ENCODE data around the gene MTOR.
"Not testable (repeated sequence)": the region's sequence is repeated elsewhere in the genome, so short reads cannot be mapped to it uniquely, and the experiment has no call there.

The MTOR gene

DNA sequence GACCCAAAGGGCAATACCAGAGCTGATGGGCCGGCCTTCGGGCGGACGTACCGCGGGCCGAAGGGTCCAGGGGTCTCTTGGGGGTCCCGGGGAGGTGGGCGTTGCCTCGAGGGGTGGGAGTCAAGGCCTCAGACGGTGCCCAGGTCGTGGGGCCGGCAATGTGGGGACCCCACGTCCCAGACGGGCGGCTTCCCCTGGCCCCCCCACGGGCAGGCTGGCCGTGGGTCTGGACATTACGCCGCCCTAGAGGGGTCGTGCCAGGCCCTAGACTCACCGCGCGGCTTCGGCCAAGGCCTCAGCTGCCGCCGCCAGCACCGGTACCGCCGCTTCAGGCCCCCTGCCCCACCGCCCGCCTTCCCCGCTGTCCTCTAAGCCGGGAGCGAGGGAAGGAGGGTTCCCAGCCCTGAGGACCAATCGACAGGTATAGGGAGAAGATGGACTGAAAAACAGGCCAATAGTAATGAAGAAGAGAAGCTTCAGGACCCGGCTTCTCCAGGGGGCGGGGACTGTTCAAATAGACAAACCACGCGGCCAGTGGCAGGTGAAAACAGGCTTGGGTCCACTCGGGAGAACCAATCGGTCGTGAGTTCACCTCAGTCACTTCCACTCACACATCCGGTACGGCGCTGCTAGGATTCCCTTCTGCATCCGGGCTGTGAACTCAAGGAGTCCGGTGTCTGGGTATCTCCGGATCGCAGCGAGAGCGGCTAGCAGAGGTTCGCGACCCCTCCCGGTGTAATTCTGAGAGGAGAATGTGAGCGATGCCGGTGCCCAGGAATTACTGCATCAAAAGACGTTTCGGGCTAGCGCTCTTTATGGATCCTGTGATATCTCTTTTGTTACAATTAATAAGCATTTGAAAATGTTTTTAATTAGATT is at the start of gene MTOR:
Gene MTOR, minus strand, starts transcription at position 381 of the 879 bp plus-strand sequence. CDS start 3,142 bp downstream, outside the sequence.
- peak; percentile 99 for DNase-seq (ENCODE audit: low spot score)

DNA sequence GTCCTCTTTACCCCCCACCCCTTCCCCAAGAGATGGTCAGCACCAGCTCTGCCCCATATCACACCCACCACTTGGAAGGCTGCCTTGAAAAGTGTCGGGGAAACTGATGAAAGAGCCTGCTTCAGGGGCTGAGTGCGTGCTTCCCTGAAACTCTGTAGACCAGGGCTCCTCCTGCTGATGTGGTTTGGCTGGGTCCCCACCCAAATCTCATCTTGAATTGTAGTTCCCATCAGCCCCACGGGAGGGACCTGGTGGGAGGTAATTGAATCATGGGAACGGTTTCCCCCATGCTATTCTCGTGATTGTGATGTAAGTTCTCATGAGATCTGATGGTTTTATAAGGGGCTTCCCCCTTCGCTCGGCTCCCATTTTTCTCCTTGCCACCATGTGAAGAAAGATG is 47.0 kb upstream of the MTOR start:
- no peak for DNase-seq (ENCODE audit: low spot score)

DNA sequence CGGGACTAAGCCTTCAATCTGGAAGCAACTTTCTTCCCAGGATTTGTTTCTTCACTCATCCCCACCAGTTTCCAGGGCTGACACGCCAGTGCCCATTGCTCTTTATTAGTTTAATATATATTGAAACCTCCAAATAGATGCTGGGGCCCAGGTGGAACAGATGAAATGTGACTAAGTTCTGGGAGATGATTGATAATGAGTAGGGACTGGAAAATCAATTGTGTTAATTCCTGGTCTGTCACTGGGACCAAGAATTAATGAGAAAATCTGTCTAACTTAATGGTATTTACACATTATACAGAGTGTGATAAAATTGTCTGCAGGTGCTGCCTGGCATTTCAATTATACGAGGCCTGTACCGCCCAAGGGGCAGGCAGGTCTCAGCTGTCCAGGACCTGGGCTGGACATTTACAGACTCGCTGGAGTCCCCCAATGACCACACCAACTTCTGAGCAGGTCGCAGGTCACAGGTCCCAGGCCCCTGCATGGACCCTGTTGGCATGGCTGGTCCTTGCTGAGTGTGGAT is 46.4 kb upstream of the MTOR start:
- no peak for DNase-seq (ENCODE audit: low spot score)

DNA sequence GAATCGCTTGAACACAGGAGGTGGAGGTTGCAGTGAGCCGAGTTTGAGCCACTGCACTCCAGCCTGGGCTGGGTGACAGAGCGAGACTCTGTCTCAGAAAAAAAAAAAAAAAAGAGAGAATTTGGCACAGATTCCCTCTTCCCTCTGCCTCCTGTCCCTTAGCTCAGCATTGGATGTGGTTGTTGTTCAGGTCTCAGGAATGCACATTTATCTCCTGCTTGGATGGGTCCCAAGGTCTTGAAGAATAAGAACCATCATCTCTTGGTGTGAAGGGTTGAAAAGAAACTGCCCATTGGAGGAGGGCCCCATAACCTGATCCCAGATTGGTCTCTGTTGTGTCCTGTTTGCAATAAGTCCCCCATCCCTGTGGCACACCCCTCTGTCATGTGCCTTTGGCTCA is 45.5 kb upstream of the MTOR start:
- no peak for DNase-seq (ENCODE audit: low spot score)

DNA sequence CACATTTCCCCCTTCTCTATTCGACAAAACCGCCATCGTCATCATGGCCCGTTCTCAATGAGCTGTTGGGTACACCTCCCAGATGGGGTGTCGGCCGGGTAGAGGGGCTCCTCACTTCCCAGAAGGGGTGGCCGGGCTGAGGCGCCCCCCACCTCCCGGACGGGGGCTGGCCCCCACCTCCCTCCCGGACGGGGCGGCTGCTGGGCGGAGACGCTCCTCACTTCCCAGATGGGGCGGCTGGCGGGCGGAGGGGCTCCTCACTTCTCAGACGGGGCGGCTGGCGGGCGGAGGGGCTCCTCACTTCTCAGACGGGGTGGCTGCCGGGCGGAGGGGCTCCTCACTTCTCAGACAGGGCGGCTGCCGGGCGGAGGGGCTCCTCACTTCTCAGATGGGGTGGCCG is 43.2 kb upstream of the MTOR start:
- DNase-seq (ENCODE audit: low spot score) = not testable (repeated sequence)

DNA sequence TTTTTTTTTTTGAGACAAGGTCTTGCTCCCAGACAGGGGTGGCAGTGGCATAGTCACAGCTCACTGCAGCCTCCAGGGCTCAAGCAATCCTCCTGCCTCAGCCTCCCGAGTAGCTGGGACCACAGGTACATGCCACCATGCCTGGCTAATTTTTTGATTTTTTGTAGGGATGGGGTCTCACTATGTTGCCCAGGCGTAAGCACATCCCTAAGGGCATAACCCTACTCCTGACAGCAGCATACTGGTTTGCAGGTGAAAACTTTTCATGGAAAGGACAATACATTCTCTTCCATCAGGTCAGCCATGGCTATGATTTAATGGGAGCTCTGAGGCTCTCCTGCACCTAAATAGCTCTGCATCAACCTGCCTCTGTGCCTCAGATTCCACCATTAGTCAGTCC is 40.0 kb upstream of the MTOR start:
- no peak for DNase-seq (ENCODE audit: low spot score)

DNA sequence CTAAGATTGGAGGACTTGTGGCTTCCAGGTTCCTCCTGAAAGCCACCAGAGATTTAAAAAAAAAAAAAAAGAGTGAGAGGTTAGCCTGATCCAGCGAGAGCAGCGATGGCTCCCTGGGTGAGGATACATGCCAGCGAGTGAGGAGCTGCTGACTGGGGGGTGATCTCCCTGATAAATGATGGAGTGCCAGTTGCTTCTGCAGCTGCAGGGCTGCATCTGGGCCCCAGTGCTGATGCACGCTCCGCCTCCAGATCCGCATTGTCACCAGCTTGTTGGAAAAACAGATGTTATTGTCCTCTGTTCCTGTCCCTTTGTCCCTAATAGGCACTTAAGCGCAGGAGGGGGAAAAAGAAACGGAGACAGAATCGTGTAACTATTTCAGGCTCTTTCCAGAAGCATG is 39.2 kb upstream of the MTOR start:
- DNase-seq (ENCODE audit: low spot score) = no peak

DNA sequence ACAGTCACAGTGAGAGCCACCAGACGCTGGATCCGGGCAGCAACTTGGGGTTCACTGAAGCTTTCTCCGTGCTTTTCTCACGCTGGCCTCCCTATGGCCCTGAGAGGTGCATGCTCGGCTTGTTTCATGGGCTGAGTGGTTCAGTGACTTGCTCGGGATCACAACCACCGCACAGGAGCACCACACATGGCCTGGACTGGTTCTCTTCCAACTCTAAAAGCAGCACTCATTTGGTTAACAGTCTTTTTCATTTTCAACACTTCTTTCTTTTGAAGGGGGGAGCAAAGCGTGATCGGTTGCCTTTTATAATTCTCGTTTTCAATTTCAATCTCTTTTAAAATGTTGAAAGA is 36.8 kb upstream of the MTOR start:
- no peak for DNase-seq (ENCODE audit: low spot score)

DNA sequence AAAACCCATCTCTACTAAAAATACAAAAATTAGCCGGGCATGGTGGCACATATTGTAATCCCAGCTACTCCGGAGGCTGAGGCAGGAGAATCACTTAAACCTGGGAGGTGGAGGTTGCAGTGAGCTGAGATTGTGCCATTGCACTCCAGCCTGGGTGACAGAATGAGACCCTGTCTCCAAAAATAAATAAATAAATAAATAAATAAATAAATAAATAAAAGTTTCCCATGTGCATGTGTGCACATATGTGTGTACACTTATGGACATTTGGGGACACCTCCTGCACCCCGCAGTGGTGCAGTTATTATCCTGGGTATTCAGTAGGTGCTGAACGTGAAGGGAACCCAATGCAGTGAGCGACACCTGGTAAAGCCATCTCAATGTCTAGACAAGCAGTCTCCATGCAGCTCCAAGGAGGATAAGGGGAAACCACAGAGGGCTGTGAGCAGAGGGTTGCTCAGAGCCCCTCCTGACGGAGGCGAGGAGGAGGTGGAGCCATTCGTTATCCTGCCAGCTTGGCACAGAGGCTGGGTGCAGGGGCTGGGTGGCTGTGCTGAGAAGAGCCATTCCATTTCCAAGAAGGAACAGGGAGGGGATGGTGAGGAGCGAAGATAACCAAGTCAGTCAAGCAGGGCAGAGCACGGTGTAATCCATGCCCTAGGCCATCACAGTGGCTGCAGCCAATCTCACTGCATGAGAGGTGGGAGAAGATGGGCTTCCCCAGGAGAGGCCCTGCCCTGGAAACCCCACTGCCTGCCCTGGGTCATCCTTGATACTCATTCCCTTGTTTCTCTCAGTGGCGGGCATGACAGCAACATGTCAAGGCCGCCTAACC is 36.3 kb upstream of the MTOR start:
- DNase-seq (ENCODE audit: low spot score) = no peak

DNA sequence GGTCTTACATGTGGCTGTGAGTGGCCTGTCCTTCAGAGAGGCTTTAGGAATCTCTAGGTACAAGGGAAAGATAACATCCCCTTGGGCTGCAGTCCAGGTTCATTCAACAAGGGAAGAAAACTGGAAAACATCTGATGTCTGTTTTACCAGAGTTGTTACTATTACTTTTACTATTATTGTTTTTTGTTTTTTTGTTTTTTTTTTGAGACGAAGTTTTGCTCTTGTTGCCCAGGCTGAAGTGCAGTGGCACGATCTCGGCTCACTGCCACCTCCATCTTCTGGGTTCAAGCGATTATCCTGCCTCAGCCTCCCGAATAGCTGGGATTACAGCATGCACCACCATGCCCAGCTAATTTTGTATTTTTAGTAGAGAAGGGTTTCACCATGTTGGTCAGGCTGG is 35.4 kb upstream of the MTOR start:
- DNase-seq (ENCODE audit: low spot score) = not testable (repeated sequence)

DNA sequence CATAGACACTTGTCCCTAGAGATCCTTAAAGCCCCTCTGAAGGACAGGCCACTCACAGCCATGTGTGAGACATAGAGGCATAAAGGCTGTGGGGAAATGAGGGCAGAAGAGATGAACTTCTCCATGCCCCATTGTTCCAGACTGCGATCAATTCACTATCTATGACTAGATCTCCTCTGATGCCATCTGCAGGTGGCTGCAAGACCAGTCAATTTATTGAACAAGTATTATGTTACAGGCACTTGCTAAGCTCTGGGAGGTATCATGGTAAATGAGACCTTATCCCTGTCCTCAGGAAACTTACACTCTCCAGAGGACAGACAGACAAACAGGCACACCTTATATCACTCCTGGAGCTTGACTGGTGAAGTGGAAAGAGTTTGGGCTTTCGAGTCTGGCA is 33.6 kb upstream of the MTOR start:
- DNase-seq (ENCODE audit: low spot score) = peak; percentile 14

DNA sequence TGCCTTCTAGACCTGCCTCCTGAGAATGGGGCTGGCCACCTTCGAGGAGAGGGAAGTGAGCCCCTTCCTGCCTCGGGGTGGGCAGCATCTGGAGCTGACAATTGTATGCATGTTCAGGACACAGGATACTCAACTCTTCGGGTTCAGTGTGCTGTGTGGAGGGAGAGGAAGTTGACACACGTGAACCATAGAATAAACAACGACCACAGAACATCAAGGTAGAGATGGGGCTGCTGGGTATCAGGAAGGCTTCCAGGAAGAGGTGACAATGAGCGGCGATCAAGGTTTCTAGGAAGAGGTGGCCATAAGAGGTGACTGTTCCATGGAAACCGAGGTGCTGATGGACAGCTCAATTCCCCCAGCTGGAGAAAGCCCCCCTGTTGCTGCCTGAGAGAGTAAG is 32.6 kb upstream of the MTOR start:
- no peak for DNase-seq (ENCODE audit: low spot score)

DNA sequence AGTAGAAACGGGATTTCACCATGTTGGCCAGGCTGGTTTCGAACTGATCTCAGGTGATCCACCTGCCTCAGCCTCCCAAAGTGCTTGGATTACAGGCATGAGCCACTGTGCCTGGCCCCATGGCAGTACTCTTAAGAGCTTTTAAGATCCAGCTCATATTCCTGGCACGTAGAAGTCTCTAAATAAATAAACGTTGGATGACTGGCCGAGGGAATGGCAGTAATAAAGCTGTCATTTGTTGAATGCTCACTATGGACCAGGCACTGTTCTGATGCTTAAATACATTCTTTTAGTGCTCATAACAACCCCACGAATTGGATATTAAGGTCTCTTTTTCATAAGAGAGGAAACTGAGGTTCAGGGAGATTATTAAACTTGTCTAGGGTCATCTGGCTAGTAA is 31.5 kb upstream of the MTOR start:
- no peak for DNase-seq (ENCODE audit: low spot score)

DNA sequence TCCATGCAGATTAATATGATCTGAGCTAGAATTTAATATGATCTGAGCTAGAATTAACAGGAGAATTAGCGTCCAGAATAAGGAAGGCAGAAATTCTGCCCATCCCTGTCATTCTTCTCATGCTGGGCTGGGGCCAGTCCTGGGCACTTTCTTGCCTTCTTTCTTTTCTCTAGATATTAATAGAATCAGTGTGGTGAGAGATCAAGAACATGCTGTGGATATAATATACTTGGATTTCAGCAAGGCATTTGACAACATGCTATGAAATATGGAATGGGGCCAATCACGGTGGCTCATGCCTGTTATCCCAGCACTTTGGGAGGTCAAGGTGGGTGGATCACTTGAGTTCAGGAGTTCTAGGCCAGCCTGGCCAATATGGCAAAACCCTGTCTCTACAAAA is 28.7 kb upstream of the MTOR start:
- no peak for DNase-seq (ENCODE audit: low spot score)

DNA sequence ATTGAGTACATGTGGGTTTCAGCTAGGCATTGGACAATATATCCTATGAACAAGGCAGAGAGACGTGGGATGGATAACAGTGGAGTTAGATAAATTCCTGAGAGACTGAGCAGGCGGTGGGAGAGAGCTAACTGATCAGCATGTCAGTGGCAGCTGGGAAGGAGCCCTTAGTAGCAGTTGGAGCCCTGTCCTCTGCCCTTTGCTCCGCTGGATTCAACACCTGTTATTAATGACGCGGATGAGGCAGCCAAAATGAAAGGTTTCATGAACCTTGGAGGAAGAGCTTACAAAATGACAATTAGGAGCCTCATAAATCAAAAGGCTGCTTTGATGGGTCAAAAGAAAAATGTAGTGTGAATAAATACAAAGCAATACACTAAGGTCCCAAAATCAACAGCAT is 26.7 kb upstream of the MTOR start:
- DNase-seq (ENCODE audit: low spot score) = no peak

DNA sequence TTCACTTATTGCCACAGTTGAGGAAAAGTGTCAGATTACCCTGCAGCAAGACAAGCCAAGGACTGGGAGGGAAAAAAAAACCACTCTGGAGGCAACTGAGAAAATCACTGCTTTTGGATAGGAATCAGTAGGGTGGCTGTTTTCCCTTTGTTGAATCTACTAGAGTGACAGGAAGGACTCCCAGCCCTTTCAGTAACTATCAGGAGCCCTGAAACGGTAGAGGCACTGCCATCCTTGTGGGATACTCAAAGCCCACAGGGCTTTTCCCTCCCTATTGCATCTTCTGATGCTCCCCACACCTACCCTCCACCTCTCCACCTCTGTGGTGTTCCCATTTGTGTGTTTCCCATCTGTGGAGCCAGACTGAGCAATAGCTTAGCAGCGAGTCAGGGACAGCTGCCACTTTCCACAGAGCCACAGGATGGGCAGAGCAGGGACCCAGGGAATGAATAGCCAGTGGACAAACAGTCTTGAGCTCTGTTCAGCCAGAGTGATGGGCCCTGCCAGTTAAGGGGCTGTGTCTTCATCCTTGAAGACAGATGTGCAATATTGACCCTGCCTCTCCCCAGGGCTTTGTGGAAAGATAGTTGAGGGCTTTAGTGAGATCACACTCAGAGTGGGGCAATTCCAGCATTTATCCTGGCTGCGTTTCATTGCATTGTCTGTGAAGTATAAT is 24.5 kb upstream of the MTOR start:
- DNase-seq (ENCODE audit: low spot score) = no peak

DNA sequence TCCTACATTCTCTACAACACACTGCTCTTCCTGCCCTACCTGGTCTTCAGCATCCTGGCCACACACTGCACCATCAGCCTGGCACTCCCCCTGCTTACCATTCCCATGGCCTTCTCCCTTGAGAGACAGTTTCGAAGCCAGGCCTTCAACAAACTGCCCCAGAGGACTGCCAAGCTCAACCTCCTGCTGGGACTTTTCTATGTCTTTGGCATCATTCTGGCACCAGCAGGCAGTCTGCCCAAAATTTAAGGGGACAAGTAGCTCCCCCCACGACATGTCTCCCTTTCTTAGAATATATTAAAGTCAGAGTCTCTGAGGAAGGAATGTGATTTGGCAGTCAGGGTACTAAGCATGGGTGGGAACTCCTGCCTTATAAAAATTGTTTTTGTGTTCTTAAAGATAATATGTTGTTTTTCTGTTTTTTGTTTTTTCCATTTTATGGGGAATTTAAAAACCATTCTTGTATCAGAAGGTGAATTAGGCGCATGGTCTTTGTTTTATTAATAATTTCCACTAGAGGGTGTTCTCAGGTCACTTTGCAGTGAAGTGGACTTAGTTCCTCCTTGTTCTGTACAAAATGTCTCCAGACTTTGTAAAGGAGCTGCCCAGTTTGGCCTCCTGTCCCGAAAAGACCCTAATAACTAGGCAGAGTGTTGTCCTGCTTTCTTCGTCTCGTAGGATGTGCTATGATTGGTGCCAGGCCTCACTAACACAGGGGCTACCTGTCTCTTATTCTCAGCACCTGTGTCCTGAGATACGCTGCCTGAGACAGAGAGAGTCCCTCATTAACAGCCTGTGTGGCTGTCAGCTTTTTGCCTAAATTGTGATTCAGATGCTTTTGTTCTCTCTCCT is 23.8 kb upstream of the MTOR start:
- no peak for DNase-seq (ENCODE audit: low spot score)

DNA sequence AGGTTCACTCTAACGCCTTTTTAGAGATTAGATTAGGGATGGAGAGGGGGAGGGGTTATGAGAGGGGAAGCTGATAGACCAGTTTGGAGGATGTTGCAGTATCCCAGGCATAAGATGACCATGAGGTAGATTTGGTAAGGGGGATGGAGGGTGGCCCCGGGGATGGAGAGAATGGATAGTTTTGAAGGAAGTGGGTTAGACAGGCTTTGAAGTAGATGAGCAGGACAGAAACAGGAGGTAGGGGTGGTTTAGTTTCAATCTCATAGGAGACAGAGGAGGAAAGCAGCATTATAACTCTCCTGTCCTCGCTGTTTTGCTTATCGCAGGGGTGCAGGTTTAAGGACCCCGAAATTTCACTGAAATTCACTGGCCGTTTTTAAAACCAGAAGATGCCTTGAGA is 22.4 kb upstream of the MTOR start:
- DNase-seq (ENCODE audit: low spot score) = no peak

DNA sequence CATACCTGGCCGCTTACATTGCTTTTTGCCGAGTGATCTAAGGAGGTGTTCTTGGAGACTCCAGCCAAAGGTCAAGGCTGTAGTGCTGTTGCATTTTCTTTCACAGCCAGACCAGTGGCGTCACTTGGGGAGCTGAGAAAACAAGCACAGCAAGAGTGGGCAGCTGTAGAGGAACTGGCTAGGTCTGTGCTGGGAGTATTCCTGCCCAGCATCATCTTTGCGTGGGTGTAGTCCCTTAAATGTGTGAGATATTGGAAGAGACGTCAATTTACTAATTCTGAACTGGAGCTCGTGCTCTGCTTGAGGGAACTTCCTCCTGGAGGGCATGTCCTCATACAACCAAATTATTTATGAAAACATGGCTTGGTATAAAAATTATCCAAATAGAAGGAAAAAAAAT is 20.8 kb upstream of the MTOR start:
- DNase-seq (ENCODE audit: low spot score) = no peak

DNA sequence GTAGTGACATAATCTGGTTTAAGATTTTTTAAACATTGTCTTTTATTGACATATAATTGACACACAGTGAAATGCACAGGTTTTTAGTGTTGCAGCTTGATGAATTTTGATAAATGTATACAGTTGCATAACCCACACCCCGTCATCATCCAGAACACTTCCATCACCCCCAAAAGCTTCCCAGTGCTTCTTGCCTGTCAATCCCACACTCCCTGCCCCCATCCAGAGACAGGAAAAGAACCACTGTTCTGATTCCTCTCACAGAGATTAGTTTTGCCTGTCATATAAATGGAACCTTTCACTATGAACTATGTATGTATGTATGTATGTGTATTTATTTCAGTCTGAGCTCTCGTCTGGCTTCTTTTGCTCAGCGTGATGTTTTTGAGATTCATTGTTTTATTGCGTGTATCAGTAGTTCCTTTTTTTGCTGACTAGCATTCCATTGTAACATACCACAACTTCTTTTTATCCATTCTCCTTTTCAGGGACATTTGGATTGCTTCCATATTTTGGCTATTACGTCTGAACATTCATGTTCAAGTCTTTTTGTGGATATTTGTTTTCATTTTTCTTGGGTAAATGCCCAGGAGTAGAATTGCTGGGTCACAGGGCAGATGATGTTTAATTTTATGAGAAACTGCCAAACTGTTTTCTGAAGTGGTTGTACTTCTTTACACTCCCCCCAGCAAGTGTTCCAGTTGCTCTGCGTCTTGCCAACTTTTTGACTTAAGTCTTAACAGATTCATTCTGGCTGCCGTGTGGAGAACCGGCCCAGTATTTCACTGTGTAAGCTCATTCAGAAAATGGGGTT is 19.4 kb upstream of the MTOR start:
- DNase-seq (ENCODE audit: low spot score) = no peak

Data from CD4-positive, alpha-beta T cell treated with Interleukin-2 at 100 ng/mL for 4 hours (primary cell).